Transverse colon (tissue), 3 donors: ENCODE results near the gene VSTM4.

Experiments
- POLR2A ChIP-seq: fragments of 450-650 bp; IDR thresholded peaks from one replicate; pipeline ENCODE4 v1.6.1; 2016; ENCODE audit warnings: antibody characterized with exemption, mild to moderate bottlenecking, moderate library complexity
- TF ChIP-seq, protein P1 (sequence below), 5 experiments: fragments of 200-600 bp in 3 of 5; fragments of 450-650 bp in 2 of 5; sonication (generic) in 3 of 5; IDR thresholded peaks; 1 replicate in 2 of 5; 2 replicates in 3 of 5; pipeline ENCODE4 v1.5.1; 2016 to 2017; ENCODE audit warnings: antibody characterized with exemption in 5 of 5, inconsistent platforms in 3 of 5, mild to moderate bottlenecking in 2 of 5, moderate library complexity in 1 of 5

DNA sequence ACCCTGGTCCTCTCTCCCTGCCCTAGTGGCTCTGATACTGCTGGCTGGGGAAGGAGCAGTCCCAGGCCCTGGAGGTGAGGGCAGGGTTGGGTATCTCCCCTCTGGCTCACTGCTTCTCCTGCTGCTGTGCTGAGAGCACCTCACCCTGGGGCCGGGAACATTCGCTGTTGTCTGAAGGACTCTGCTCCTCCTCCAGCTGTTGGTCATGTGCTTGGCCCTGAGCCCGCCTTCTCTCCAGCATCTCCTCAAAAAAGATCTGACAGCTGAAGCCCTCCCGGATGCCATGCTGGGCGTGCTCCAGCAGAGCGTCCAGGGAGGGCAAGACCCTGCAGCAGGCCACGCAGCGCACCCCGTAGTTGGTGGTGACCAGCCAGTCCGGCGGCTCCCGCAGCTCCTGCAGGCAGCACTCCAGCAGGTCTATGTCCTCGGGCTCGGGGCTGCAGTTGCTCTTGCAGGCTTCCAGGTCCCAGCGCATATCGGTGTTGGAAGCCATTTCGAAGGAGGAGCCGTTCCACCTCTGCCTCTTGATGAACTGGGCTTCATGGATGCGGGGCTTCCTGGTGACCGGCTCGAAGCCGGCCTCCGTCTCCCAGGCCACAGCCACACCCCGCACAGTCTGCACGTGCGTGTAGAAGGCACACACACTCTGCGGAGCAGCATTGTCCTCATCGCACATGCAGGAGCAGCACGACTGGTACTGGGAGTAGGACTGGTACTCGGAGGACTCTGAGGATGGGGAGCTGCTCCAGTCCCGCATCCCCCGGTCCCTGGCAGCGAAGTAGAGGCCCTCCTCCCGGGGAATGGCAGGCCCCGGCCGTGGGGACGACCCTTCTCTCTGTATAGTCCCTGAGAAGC lies 16.4 kb upstream of the VSTM4 start:
- TF ChIP-seq POLR2A = no peak
- TF ChIP-seq, protein P1, sequence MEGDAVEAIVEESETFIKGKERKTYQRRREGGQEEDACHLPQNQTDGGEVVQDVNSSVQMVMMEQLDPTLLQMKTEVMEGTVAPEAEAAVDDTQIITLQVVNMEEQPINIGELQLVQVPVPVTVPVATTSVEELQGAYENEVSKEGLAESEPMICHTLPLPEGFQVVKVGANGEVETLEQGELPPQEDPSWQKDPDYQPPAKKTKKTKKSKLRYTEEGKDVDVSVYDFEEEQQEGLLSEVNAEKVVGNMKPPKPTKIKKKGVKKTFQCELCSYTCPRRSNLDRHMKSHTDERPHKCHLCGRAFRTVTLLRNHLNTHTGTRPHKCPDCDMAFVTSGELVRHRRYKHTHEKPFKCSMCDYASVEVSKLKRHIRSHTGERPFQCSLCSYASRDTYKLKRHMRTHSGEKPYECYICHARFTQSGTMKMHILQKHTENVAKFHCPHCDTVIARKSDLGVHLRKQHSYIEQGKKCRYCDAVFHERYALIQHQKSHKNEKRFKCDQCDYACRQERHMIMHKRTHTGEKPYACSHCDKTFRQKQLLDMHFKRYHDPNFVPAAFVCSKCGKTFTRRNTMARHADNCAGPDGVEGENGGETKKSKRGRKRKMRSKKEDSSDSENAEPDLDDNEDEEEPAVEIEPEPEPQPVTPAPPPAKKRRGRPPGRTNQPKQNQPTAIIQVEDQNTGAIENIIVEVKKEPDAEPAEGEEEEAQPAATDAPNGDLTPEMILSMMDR (IDR thresholded peaks at IDR 0.05) = no peak
